ENCODE data around the gene IFNL1.

GRCh38 chr19:39253374-39254149 is 42.6 kb upstream of the IFNL1 start:
- TF ChIP-seq CTCF (IDR thresholded peaks at IDR 0.05) = no peak
- no peak for TF ChIP-seq POLR2AphosphoS5 (IDR thresholded peaks at IDR 0.05)

Data from transverse colon (tissue), 4 donors.